ENCODE results near the gene DPAGT1.
"Not testable (repeated sequence)": the region's sequence is repeated elsewhere in the genome, so short reads cannot be mapped to it uniquely, and the experiment has no call there.

The DPAGT1 gene

GRCh38 chr11:119115484-119116234 lies 14.0 kb upstream of the DPAGT1 start:
- no peak for DNase-seq (ENCODE audit: low spot score)

DNA sequence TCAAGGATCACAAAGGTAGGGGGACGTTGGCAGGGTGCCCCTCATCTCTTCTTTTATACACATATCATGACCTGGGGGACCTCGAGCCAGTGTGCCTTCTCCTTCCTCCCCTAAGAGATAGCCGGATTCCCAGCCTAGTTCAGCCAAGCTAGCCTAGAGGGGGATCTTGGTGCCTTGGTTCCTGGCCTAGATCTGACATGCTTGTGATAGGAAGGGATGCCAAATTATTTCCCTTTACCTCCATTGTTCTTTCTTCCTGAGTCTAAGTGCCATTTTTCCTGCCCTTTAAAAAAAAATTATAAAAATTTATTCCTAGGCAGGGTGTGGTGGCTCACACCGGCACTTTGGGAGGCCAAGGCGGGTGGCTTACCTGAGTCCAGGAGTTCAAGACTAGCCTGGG lies 12.7 kb upstream of the DPAGT1 start:
- DNase-seq (ENCODE audit: low spot score): no peak

DNA sequence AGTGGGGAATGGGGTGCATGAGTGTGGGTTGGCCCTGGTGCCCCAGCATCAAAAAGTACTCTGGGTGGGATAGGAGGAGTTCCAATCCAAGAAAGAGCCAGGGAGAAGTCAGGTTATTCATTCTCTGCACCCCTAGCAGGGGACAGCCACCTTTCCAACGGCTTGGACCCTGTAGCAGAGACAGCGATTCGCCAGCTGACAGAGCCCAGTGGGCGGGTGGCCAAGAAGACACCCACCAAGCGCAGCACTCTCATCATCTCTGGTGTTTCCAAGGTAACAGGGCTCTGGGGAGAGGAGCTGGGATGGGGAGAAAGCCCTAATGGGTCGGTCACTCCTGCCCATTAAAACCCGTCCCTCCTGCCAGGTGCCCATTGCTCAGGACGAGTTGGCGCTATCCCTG lies 12.1 kb upstream of the DPAGT1 start:
- no peak for DNase-seq (ENCODE audit: low spot score)

GRCh38 chr11:119112314-119113020 lies 10.8 kb upstream of the DPAGT1 start:
- no peak for DNase-seq (ENCODE audit: low spot score)

- DNase-seq (ENCODE audit: low spot score): no peak
Measured at GRCh38 chr11:119111361-119111925, 9.8 kb upstream of the DPAGT1 start.

DNA sequence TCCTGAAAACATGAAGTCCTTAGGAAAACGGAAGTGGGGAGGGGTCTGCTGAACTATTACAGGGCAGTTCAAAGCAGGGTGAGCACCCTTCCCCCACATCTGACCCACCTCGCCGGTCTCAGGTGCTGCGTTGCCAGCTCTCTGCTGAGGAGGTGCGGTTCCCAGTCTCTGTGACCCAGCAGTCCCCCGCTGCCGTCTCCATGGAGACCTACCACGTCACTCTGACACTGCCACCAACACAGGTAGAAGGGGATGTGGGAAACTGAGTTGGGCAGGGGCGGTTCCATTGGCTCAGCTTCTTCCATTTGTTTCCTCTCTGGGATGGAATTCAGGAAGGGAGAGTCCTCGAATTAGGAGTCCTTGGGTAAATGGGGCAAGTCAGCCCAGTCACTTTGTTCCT lies 8.8 kb upstream of the DPAGT1 start:
- DNase-seq (ENCODE audit: low spot score): no peak

DNA sequence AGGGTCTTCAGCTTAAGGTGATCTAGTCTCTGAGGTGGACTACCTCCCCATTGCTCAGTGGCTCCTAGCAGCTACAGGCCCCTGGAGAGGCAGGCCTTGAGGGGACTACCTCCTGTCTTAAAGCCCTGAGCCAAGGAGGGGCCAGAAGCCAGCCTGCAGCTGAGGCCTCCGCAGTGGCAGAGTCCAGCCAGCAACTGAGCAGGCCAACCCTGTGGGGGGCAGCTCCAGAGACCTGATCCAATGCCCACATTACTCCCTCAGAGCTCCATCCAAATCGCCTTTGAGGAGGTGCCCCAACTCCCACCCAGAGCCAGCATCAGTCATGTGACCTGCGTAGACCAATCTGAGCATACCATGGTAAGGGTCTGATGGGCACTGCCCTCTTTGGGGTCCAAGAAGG lies 8.2 kb upstream of the DPAGT1 start:
- DNase-seq (ENCODE audit: low spot score): no peak

DNA sequence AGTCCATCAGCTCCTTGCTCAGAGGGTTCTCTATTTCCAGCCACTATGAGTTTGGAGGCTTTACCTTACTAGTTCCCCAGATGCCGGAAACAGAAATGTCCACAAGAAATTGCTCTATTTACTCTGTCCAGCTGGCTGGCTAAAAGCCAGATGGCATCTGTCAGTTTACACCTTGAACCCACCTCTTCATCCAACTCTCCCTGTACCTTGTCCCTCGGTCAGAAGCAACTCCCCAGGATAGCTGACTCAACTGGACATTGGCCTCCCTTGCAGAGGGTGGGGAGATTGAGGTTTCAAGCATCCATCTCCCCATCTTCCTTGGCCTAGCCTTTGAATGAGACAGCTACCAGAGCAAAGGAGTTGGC lies 7.2 kb upstream of the DPAGT1 start:
- DNase-seq (ENCODE audit: low spot score): no peak

- DNase-seq (ENCODE audit: low spot score): peak; percentile 38
Measured at GRCh38 chr11:119108146-119108856, 6.6 kb upstream of the DPAGT1 start.

GRCh38 chr11:119107538-119108145 lies 6.0 kb upstream of the DPAGT1 start:
- DNase-seq (ENCODE audit: low spot score): peak; percentile 13

DNA sequence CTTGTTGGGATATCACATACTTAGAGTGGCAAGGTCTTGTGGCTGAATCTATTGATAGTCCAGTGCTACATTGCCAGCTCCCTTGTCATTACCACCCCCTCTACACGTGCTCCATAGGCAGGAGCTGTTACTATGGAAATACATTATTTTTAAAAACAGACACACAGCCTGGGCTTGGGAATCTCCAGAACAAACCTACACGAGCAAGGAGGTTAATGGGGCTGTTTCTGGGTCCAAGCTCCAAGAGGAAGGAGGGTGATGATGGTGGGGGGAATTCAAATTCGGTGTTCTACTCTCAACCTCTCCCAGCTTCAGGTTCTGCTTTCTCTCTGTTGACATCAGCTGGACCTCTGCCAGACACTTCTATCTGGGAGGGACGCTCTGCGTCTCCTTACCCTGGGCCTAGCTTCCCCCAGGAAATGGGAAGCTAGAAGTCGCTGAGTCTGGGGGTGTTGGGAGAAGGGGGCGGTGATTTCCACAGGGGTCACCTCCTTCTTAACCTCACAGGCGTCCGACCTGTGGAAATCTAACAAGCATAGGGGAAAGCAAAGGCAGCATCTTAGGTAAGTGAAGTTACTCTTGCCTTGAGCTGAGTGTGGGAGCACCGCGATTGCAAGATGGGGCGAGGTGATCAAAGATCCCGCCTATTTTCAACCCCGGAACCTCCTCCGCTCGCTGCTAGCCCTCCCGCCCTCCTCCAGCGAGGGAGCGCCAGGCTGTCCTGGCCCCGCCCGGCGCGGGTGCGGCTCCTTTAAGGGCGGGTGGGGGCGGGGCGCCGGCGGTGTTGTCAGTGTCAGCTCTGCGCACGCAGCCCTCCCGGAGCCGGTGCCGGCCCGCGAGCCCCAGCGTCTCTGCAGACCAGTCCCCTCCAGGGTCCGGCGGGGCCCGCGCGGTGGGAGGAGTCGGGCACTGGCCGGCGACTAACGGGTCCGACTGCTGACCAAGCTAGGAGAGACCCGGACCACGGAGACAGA lies 5.2 kb upstream of the DPAGT1 start, which contains the start of gene C2CD2L:
C2CD2L (plus strand) TSS at position 781 of the 974 bp plus-strand sequence. CDS start 398 bp downstream, outside the sequence.
- DNase-seq (ENCODE audit: low spot score): peak; percentile 88

GRCh38 chr11:119103793-119104192 lies 2.1 kb upstream of the DPAGT1 start:
- no peak for DNase-seq (ENCODE audit: low spot score)

DNA sequence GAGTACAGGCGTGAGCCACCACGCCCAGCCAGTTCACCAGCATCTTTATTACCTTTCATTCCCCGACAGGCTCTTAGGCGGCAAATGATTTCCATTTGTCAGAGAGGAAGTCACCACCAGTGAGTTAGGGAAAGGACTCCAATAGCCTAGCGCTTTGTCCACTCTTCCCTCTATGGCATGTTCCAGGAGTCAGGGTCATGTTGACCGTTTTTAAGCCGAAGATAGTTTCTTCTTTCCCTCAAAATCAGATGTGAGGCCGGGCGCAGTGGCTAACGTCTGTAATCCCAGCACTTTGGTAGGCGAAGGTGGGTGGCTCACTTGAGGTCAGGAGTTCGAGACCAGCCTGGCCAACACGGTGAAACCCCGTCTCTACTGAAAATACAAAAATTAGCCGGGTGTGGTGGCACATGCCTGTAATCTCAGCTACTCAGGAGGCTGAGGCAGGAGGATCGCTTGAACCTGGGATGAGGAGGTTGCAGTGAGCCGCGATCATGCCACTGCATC lies 1.6 kb upstream of the DPAGT1 start:
- DNase-seq (ENCODE audit: low spot score): not testable (repeated sequence)

DNA sequence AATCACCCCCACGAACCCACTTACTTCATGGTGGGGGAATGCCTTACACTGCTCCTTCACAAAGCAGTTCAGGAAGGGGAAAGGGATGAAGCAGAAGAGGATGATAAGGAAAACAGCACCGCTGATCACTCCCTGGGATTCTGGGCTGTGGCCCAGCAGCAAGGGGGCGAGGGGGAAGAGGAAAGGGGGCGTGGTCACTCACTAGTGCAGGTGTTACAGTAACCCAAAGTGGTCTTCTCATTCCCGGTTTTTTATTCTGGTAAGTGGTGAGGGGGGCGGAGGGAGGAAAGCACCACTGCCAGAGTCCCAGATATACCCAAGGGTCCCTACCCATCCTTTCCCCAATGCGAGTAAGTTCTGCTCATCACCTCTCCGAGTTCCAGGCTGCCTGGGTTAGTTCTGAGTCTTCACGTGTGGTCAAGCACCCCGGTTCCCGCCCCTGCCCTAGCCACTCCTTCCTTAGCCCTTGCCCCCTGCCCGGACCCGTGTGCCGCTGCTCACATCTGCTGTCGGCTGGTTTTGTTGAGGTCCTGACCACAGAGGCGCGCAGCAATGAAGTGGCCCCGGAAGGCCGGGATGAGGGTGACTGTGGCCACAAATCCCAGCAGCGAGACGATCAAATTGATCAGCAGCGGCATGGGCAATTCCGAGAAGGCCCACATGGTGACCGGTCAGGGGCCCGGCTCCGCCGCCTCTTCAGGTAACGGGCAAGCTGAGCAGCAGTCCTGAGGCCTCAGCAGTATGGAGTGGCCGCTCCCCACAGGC lies 477 bp downstream of the DPAGT1 start:
- DNase-seq (ENCODE audit: low spot score): no peak

- peak; percentile 49 for DNase-seq (ENCODE audit: low spot score)
Measured at GRCh38 chr11:119100246-119100970, 1.2 kb downstream of the DPAGT1 start.

- DNase-seq (ENCODE audit: low spot score): no peak
Measured at GRCh38 chr11:119099711-119100110, 1.9 kb downstream of the DPAGT1 start.

GRCh38 chr11:119095066-119095880 lies 6.4 kb downstream of the DPAGT1 start:
- DNase-seq (ENCODE audit: low spot score): peak; percentile 100

GRCh38 chr11:119094816-119095065 lies 6.9 kb downstream of the DPAGT1 start:
- DNase-seq (ENCODE audit: low spot score): peak; percentile 82

Data from cerebellar cortex (tissue), 1 donor.